Fibroblast of villous mesenchyme (primary cell): Measurements from ENCODE around the gene TMEM140. TPM values are rescaled to one million over a fixed set of nuclear protein-coding genes. Genes with fewer than 3 reads are reported as not detected.

Experiments used
- DNase-seq: peaks from one replicate; pipeline ENCODE4 v3.0.0-alpha.2; 2010; ENCODE audit warnings: low read depth
- H3K4me3 ChIP-seq: 2 replicates; pipeline ENCODE4 v1.5.1; 2011; ENCODE audit warnings: low read depth, mild to moderate bottlenecking, low read length
- CTCF ChIP-seq: IDR thresholded peaks from 2 replicates; pipeline ENCODE4 v1.5.1; 2012; ENCODE audit warnings: low read depth, mild to moderate bottlenecking, low read length; ENCODE audit not compliant: insufficient read depth
- total RNA-seq: library from RNA; depleted of rRNA; stranded (reverse); fragments of >200 nt; gene quantifications from 2 replicates; pipeline ENCODE4 v1.2.3, GENCODE V29; 2012

The TMEM140 gene
- total RNA-seq, 1 donor, result 5.2 TPM

DNA sequence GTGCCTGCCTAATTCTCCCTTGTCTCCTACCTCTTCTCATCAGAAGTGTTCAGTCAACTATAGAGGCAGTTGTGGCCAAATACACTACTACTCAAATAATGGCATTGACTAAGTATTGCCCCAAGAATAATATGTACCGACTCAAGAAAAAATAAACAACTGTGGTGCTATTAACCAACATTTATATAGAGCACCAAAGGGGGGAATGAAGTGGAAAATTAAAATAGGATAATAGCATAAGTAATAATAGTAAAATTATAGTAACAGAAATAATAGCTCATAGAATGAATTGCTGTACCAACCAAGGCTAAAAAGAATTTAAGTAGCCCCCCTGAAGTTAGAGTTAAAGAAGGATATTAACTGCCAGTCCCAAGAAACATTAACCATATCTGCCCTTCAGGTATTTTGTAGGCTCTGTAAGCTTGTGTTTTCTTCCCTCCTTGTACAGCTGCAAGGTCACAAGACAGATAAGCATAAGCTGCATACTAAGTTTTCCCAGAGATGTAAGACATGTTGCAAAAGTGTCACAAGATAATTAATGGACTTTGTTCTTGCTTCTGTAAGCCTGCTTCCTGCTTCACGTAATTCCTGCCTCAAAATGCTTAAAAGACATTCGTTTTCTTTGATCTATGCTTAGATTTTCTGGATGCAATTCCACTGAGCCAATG is 33.5 kb downstream of the TMEM140 start:
- TF ChIP-seq CTCF, result no peak
- no peak for DNase-seq
- no peak overlapping the region for H3K4me3 ChIP-seq

GRCh38 chr7:135181929-135182678 is 34.2 kb downstream of the TMEM140 start:
- no peak for TF ChIP-seq CTCF
- H3K4me3 ChIP-seq, result no peak overlapping the region
- no peak for DNase-seq

DNA sequence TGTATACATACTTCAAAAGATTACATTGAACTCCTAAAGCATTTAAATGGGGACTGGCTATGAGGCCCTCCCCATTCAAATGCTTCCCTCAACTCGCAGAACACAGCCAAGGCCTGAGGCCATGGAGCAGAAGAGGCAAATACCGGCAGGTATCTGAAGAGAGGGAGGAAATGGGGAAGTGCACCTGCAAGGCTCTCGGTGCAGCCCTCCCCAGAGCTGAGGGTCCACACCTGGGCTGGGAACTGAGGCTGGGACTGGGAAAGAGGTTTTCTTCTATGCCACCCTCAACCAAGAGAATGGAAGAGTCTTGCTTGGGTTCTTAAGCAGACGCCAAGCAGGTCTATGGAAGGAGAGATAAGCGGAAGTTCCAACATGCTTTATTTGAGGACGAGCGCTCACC is 35.6 kb downstream of the TMEM140 start:
- no peak overlapping the region for H3K4me3 ChIP-seq
- no peak for DNase-seq
- no peak for TF ChIP-seq CTCF

DNA sequence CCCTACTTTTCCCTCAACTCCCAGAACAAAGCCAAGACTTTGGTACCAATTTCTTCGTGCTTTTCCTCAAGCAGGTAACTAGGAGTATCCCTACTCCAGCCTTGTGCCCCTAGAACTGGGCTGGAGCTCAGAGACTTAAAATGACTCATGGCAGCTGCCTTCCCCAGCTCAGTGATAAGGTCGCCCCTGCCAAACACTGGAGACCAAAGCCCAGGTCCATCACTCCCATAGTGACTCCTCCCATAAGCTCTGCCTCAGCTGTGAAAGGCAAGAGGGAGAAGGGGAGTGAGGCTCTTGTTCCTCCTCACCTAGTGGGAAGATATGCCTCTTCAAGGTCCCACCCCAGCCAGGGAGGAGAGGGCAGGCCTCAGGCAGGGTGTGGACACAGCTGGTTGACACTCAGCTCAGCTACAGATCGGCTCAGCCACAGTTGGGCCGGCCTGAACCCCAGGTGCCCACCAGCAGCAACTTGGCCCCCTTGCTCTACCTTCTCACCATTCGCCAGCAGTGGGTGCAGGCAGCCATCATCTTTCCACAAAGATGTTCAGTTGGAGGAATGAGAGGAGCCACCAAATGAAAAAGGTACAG is 36.5 kb downstream of the TMEM140 start:
- DNase-seq, result no peak
- no peak for TF ChIP-seq CTCF

GRCh38 chr7:135185471-135186260 is 37.8 kb downstream of the TMEM140 start:
- H3K4me3 ChIP-seq, result no peak overlapping the region
- TF ChIP-seq CTCF, result no peak
- no peak for DNase-seq

More for the DNA sequence above, 36.5 kb downstream of the TMEM140 start:
- H3K4me3 ChIP-seq, result no peak overlapping the region

GRCh38 chr7:135186261-135186540 is 38.3 kb downstream of the TMEM140 start:
- H3K4me3 ChIP-seq, result no peak overlapping the region
- no peak for TF ChIP-seq CTCF
- no peak for DNase-seq
